GM19328 (cell line): ENCODE measurements around the gene DARS1.
A peak's percentile ranks its signal among the peaks of the same experiment; 100 is the strongest.
"Not testable (repeated sequence)": the region's sequence is repeated elsewhere in the genome, so short reads cannot be mapped to it uniquely, and the experiment has no call there.

Source experiments
- ATAC-seq: cut with Tn5 transposase; IDR thresholded peaks from one replicate; pipeline ENCODE4 v1.9.1; 2021; ENCODE audit warnings: mild to moderate bottlenecking, moderate library complexity; ENCODE audit not compliant: unreplicated experiment

DARS1 gene

GRCh38 chr2:135985826-135986393 lies 484 bp upstream of the DARS1 start:
- peak; percentile 48 for ATAC-seq

DNA sequence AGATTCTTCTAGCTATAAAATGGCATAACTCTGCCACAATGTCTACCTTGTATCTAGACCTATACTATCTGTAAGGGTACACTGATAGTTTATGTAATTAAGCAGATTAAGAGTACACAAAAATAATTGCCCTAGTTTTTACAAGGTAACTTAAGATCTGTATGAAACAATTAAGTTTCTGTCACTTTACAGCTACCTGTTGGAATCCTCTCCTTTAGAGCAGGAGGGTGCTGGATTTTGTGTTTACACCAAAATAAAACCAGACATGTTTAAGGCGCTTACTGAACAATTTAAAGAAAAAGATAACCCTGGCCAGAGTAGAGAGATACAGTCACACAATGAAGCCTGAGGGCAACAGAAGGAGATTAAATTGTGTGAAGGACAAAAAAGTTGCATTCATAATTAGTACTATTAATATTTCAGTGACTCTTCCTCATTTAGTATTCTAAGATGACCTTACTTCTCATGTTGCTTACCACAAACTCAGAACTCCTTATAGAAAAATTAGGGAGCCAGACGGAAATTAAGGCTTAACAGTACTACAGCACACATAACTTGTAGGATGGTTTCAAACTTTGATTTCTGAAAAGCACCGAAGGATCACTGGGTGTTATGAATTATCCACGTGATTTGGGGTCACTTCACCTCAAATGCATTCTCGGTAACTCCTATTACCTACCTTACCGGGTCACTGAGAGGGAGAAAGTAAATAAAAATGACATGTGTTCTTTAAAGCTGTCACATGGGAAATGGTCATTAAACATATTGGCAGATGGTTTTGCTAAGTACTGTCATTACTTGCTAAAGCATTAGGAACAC lies 1.0 kb downstream of the DARS1 start:
- ATAC-seq = peak; percentile 25

DNA sequence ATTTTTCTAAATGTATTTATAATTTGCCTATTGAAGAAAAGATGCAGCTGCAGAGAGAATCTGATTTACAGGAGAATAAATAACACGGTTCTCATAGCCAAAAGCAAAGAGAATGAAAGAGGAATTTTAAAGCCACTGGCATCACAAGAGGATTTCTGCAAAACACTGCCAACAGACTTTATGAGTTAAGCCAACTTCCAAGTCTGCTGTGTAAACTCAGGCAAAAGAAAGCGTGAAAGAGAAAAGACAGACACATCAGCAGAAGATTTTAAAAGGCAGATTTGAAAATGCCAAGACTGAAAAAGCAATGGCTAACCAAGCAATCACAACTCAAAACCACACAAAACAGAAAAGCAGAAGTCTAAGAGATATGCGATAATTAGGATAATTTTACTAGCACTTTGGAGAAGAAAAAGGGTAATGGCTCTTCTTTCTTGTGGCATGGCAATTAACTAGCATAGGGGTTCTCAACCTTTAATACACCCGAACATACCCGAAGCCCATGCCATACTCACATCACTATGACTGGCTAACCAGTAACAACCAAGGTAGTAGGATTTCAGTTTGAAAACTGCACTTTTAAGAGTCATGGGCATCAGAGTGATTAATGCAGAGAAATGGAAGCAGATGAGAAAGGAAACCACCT lies 4.9 kb downstream of the DARS1 start:
- ATAC-seq = no peak

DNA sequence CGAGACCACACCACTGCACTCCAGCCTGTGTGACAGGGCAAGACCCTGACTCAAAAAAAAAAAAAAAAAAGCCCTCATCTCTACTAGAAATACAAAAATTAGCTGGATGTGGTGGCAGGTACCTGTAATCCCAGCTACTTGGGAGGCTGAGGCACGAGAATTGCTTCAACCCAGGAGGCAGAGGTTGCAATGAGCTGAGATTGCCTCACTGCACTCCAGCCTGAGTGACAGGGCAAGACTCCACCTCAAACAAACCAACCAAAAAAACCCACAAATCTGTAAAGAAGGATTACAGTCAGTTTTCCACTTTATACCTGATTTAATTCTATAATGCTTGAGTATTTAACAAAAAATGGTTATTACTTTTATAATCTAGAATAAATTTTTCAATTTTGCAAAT lies 9.7 kb downstream of the DARS1 start:
- no peak for ATAC-seq

GRCh38 chr2:135974036-135974435 lies 11.4 kb downstream of the DARS1 start:
- no peak for ATAC-seq

- no peak for ATAC-seq
Observed at GRCh38 chr2:135969655-135970387, 15.6 kb downstream of the DARS1 start.

GRCh38 chr2:135965756-135966155 lies 19.7 kb downstream of the DARS1 start:
- ATAC-seq = no peak

- ATAC-seq = not testable (repeated sequence)
Observed at GRCh38 chr2:135964404-135964803, 21.0 kb downstream of the DARS1 start.

DNA sequence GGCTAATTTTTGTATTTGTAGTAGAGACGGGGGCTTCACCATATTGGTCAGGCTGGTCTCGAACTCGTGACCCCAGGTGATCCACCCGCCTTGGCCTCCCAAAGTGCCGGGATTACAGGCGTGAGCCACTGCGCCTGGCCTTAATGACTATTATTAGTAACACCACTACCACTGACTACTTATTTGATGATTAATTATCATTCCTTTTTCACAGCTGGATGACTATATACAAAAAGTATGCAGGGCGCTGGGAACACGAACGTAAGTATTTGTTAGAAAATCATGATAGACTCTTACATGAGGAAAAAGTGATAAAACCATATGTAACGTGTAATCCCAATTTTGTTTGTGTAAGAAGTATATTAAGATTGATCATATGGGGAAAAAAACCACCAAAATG lies 21.6 kb downstream of the DARS1 start:
- ATAC-seq = no peak

- ATAC-seq = no peak
Observed at GRCh38 chr2:135962366-135963123, 22.9 kb downstream of the DARS1 start.

DNA sequence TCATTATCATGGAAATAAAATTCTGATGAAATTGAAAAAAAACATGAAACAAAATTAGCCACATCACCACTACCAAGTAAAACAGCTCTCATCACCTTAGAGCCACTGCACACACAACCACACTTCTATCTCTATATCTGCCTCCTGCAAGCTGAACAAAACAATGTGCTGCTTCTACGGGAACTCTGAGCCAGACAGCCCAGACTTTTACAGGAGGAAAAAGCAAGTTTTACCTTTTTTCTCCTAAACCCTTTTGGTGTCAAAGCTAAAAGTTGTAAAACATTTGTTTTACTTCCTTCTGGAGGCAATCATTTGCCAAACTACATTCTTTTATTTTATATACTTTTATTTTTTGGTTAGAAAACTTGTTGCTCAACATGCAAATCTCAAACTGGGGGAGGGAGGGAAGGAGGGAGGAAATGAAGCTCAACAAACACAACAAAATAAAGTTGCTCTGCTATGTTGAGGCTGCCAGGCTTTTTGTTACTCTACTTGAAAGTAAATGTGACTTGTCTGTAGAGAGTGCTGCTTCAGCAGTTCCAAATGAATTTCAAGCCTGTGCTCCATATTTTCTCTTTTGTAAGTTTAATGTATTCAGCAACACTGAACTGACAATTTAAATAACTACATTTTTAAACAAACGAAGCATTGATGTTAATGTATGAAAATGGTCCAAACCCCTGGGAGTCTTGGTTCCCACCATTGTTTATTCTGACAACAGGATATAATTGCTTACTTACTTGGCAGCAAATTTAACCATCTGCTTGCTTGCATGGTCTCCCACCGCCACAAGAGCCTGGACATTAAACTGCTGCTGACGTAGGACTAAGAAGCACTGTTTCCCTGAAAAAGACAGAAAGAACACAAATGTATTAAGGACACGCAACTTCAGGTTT lies 24.5 kb downstream of the DARS1 start:
- no peak for ATAC-seq

DNA sequence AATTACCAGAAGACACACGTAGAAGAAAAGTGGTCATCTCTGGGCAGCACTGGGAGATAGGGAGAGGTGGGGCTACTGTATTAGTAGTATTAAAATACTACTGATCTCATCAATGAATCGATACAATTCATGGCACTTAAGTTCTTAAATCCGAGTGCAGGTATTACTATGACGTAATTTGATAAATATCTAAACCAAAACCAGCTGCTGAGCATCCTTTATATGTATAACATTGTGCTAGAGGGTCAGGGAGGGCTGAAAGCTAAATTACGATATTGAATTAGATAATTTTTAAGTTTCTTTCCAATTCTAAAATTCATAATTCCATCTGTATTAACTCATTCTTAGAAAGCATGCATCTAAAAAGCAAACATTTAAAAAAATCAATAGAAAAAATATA lies 25.3 kb downstream of the DARS1 start:
- ATAC-seq = no peak

DNA sequence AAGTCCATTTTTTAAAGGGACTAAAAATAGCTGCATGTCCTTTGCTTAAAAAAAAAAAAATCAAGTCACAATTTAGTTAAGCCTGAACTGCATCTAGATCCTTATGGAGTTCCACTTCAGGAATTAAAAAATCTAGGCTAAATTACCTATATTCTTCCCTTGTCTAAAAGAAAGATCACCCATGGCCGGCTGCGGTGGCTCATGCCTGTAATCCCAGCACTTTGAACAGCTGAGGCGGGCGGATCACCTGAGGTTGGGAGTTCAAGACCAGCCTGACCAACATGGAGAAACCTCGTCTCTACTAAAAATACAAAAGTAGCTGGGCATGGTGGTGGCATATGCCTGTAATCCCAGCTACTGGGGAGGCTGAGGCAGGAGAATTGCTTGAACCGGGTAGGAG lies 26.5 kb downstream of the DARS1 start:
- not testable (repeated sequence) for ATAC-seq

DNA sequence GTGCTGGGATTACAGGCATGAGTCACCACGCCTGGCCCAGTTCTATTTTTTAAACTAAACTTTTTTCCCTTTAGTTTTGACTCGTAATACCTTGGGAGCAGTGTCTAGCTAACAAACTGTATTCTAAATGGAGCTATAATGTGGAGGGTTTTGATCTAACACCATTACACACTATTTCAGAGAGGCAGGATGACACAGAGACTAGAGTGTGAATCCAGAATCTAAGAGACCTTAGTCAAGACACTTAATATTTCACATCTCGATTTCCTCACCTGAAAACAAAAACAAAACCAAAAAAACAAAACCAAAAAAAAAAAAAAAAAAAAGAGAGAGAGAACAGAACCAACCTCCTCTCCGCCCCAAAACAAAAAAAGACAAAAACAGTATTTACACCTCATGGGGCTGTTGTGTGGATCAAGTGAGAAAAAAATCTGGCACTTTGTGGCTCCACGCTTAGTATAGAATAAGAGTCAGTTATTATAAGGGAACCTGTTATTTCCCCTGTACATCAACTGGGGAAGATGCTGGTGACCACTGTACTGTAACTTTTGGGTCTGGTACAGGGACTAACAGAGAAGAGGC lies 31.3 kb downstream of the DARS1 start:
- no peak for ATAC-seq

DNA sequence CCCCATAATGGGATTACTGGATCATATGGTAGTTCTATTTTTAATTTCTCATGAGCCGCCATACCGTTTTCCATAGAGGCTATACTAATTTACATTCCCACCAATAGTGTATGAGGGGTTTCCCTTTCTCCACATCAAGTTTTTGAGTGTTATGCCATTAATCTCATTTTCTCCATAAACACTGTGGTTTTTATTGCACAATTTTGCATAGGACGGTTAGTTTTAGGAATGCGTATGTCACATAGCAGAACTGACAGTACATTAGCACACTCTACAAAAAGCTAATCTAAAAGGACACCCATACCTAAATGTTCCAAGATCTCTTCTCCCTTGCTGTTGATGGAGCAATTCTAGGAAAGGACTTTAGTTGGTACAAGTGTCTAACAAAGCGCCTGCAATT lies 32.5 kb downstream of the DARS1 start:
- no peak for ATAC-seq

GRCh38 chr2:135951041-135951583 lies 34.3 kb downstream of the DARS1 start:
- ATAC-seq = no peak

- no peak for ATAC-seq
Observed at GRCh38 chr2:135949451-135950234, 35.8 kb downstream of the DARS1 start.

DNA sequence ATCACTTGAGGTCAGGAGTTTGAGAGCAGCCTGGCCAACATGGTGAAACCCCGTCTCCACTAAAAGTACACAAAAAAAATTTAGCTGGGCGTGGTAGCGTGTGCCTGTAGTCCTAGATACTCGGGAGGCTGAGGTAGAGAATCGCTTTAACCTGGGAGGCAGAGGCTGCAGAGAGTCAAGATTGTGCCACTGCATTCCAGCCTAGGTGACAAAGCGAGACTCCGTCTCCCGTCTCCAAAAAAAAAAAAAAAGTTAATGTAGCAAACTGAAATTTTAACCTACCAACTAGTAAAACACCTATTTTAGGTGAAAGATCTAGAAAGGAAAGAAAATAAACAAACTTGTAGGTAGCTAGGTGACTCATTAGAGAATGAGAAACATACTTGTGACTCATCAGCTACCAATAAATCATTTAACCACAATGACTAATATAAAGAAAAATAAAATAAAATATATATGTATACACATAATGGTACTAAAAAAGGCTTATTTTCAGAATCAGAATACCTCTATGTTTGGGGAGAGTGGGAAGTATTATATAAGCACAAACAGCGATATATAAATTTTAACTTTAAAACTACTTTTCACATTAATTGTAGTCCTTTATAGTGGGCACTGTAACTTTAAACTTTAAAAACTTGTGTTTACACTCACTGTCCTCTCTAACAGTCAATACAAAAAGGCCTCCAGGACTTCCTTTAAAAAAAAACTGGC lies 36.6 kb downstream of the DARS1 start:
- no peak for ATAC-seq
